Ovary (tissue), 3 donors: Measurements from ENCODE around the gene NEURL1B.

Source experiments
- CTCF ChIP-seq, 3 donors: fragments of 450-650 bp in 2 of 3; fragments of 200-600 bp in 1 of 3; IDR thresholded peaks; one replicate each; pipeline versions ENCODE4 v1.5.1 to v1.8.0; 2016 to 2022; ENCODE audit warnings: antibody characterized with exemption in 3 of 3, mild to moderate bottlenecking in 1 of 3
- EP300 ChIP-seq: sonication (generic); formaldehyde crosslinking; IDR thresholded peaks from one replicate; pipeline ENCODE4 v1.6.1; 2017; ENCODE audit warnings: antibody characterized with exemption
- POLR2A ChIP-seq: fragments of 450-650 bp; IDR thresholded peaks from one replicate; pipeline ENCODE4 v1.6.1; 2017; ENCODE audit warnings: antibody characterized with exemption, mild to moderate bottlenecking, moderate library complexity
- donor health status: DM: no; HTN: no; CAD: no.

- no peak for TF ChIP-seq CTCF (IDR thresholded peaks at IDR 0.05)
- TF ChIP-seq EP300: no peak
- no peak for TF ChIP-seq POLR2A
These were observed 46.6 kb upstream of the NEURL1B start for GRCh38 chr5:172594431-172594830.
